ENCODE results near the gene NINL. TPM values are rescaled to one million over a fixed set of nuclear protein-coding genes. Genes with fewer than 3 reads are reported as not detected.
"Not testable (repeated sequence)": the region's sequence is repeated elsewhere in the genome, so short reads cannot be mapped to it uniquely, and the experiment has no call there.

The NINL gene
- 18.4 TPM for total RNA-seq

DNA sequence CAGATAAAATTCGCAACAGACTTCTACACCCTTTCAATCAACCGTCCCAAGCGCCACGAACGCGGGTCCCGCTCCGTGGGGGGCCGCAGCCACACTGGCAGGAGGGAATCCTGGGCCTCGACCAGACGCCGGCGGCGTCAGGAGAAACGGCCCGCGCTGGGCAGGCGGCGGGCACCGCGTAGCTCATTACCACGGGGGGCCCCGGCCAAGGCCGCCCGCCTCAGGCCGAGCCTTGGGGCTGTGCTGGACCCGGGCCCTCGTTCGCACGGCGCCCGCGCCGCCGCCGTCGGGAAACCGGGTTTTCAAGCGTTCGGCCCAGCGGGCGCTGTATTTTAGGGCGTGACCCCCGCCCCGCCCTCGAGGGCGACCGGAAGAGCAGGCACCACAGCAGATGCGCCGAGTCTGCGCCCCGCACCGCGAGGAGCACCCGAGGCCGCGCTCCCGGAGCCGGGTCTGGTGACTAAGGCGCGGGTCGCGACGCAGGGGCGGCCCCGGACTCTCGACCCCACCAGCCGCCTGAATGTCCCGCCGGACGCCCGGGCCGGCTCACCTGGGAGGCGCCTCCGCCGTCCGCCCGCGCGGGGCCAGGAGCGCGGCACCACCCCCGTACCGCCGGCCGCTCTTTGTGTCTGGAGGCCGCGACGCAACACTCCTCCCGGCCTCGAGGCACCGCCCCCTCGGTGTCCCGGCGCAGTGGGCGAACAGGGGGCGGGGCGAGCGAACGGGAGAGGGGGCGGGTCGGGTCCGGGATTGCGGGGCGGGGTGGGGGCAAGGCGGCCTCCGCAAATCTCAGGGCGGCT lies at the start of gene NINL:
NINL (minus strand) TSS at position 627 of the 800 bp plus-strand sequence. CDS start 58,944 bp downstream, outside the sequence.
- DNase-seq = peak; percentile 4

DNA sequence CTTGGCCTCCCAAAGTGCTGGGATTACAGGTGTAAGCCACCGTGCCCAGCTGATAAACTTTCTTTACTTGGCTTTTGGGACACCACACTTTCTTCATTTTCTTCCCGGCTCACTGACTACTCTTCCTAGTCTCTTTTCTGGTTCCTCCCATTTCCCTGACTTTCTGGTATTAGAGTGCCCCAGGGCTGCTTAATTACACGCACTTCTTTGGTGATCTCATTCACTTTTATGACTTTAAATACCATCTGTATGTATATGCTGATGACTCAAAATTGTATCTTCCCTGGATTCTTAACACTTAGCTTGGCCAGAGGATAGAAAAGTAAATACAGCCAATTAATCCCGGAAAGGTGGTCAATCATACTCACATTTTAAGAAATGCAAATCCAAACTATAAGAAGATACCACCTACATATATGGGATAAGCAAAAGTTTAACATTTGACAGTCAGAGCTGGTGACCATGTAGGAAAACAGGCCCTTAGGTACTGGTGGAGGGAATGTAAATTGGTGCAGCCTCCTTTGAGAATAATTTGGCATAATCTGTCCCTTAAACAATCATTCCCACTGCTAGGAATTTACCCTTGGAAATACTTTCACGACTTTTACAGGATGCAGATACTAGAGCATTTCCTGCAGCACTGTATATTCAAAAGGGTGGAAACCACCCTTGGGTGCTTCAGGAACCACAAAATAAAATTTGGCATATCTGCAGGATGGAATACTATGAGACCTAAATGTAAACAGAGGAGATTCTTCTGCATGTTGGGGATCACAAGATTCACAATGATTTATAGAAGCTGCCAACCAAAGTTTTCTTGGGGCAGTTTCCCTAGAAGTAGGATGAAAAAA lies 47.8 kb upstream of the NINL start:
- no peak for DNase-seq

DNA sequence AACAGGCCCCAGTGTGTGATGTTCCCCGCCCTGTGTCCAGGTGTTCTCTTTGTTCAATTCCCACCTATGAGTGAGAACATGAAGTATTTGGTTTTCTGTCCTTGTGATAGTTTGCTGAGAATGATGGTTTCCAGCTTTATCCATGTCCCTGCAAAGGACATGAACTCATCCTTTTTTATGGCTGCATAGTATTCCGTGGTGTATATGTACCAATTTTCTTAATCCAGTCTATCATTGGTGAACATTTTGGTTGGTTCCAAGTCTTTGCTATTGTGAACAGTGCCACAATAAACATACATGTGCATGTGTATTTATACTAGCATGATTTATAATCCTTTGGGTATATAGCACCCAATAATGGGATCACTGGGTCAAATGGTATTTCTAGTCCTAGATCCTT lies 45.3 kb upstream of the NINL start:
- not testable (repeated sequence) for DNase-seq

DNA sequence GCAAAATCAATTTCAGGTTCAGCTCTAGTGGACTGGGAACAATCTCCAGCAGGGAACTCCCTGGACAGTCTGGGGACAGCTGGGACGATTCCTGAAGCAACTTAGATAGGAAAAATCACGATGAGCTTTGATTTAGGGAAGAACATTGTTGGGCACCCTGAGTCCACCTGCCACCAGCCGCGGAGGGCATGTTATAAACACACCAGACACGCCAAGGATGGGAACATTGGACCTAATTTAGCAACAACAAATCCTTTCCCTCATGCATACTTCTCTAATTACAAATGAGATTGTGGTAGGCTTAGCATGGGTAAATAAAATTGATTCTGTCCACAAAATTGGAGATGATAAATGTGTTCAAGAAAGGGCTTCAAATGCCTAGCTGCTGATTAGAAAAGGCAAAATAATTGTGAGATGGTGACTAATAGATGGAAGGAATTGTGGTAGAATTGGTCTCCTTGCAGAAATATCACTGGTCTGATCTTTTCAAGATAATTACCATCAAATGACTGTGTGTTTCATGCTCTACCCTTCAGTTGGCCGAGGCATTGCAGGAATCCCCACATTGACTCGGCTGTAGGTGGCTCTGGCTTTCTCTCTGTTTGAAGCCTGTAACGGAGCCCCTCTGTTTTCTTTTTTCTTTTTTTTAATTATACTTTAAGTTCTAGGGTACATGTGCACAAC lies 44.6 kb upstream of the NINL start:
- no peak for DNase-seq

DNA sequence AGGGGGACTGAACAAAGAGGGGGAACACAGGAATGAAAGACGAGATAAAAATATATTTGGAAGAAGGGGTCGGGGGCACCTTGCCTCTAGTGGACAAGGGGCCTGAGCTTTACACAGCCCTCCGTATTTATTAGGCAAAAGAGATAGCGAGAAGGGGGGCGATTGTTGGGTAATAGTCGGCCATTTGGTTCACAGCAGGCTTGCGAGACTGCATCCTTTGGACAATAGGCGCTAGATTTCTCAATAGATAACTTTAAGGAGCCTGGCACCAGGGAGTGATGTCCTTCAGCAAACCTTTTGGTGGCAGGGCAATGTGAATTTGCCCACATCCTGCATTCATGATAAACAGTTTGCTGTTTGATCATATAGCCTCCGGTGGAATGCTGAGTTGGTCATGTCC lies 41.4 kb upstream of the NINL start:
- no peak for DNase-seq

DNA sequence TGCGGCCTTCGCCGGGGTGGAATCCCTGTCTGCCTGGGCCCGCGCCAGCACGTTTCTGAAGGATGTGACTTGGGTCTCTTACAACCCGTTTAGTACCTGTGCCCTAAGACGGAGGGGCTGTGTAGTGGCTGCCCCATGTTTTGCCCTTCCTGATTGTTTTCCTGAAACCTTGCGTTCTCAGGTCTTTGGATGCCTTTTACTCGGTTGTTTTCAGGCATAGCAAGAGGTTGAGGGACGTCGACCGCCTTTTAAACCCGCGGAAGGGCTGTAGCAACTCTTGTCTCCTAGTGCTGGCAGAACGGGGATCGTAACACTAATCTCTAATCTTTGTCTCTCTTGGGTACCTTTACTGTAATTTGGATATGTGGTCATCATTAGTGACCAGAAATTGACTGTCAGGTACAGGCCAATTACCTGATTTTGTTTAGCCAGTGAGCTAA lies 39.2 kb upstream of the NINL start:
- no peak for DNase-seq

DNA sequence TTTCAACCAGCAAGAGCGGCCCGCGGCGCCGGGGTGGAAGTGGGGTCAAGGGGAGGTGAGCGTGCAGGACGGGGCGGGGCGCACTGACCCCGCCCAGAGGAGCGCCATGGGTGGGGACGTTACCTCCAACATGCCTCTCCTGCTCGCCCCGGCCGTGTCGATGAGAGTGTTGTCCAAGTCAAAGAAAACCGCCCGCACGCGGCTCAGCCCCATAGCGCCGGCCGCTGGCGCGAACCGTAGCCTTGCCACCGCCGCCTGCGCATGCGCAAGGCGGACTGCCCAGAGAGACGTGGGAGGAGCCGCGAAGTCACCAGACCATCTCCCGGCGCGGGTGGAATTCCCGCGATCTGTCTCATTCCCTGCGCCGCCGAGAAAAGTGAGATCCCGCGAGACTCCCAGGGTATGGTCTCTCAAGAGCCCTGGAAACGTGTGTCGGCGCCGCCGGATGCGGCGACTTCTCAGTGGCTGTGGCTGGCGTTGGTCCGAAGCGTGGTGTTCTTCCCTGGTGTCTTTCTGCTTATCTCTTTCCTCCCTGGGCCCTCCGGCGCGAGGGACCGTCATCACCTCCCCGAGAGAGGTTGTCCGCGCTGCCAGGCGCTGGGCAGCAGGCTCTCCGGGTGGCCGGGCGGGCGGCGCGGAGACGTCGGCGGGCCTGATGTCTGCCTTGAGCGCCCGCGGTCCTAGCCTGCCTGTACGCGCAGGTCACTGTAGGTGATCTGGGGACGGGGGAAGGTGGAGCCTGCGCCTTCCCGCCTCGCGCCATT lies 38.6 kb upstream of the NINL start, which contains the start of gene NANP:
NANP (minus strand) TSS at position 279 of the 764 bp plus-strand sequence; CDS start at position 213, 66 bp downstream.
- peak; percentile 92 for DNase-seq

DNA sequence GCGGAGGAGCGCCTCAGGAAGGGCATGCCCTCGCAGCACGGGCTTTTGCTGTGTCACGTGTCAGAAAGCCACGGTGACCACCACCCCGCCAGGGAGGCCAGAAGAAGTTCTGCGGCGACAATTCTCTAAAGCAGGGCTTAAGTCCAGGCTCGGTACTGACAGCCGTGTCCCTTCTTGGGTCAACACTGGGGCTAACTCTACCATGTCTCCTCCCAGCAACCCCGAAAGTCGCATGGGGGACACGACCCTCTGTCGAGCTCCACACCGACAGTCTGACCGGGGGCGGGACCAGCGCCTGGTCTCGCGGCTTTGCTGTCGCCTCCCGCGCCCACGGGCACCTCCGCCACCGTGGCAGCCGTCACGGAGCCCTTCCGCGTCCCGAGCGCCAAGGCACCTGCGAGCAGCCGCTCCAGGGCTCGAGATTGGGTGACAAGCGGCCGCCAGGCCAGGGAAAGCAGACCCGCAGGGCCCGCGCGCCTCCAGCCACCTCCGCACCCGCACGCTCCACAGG lies 37.9 kb upstream of the NINL start:
- peak; percentile 34 for DNase-seq

DNA sequence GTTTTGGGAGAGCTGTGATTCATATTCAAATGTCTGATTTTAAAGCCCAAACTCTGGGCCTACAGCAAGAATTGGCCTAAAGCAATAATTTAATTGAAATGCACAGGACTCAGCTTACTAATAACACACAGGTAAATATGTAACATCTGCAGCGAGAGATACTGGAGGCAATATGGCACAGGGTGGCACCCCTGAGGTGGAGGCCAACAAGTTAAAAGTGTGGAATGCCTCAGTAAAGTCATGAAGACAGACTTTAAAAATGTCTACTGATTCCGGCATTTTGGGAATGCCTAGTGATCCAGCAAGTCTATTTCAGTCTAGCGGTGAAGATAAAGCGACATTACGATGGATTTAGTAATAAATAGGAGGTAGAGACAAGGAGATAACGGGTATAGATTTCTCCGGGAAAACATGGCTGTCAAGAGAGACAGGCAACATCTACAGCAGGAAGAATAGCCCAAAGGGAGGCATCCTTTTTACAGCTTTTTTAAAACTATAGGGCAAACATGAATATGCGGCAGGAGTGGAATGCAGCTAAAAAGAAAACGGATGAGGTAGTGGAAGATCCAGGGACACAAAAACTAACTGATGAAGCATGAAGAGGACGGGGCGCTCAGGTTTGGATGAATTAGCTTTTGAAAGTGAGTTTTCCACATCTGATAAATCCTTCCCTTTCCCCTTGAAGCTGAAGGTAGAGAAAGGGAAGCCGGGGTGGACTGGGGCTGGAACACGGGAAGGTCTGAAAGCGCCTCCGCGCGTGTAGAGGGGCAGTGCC lies 37.3 kb upstream of the NINL start:
- DNase-seq = no peak

DNA sequence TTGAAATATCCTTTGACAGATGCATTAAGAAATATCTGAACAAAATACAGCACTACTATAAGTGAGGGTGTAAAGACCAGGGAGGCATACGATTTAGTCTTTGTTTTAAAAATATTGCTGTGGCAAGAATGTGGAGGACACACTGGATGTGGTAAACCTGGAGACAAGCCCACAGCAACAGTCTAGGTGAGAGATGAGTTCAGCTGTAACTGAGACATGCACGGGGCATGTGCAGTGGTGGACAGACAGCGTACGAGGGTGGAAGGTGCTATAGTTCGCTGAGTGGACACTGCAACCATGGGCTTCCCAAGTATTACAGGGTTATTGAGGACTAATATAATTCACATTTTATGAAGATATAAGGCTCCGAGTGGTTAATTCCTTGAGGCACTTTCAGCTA lies 36.7 kb upstream of the NINL start:
- no peak for DNase-seq

DNA sequence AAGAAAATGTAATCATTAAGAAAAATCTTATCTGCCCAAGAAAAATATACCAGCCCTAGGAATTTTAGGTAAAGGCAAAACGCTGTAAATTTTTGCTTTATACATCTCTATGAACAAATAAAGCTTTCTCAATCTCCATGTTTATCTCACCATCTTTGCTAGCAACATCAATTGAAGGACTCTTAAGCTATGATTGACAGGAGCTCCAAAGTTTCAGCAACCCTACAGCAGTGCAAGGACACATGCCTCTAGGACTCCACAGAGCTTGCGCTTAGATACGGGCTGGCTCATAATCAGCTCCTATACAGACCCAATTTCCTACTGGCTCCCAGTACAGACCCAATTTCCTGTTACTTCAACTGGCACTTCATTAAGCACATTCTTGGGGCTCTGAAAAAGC lies 34.2 kb upstream of the NINL start:
- DNase-seq = no peak

DNA sequence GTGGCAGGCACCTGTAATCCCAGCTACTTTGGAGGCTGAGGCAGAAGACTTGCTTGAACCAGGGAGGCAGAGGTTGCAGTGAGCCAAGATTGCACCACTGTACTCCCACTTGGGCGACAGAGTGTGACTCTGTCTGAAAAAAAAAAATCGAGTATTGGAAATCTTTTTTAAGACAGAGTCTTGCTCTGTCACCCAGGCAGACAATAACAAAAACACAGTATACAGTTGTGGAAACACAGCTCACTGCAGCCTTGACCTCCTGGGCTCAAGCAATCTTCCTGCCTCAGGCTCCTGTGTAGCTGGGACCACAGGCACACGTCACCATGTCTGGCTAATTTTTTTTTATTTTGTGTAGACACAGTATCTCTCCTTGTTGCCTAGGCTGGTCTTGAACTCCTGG lies 23.4 kb upstream of the NINL start:
- no peak for DNase-seq

DNA sequence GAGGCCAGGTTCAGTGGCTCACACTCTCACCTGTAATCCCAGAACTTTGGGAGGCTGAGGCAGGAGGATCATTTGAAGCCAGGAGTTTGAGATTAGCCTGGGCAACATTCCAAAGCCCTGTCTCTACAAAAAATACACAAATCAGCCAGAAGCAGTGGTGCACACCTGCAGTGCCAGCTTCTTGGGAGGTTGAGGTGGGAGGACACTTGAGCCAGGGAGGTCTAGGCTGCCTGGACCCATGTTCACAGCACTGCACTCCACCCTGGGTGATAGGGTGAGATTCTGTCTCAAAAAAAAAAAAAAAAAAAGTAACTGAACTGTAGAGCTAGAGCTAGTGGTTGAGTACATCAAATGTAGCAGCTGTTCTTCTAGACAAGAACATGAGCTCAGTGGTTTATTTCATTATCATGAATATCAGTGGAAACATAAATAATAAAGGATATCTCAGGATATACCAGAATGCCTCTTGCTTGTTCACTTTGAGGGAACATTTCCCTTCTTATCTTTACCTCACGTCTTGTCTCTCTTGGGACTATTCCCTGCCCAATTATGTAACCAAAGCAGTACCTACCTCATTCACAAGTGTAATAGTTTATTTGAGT lies 20.9 kb upstream of the NINL start:
- no peak for DNase-seq

DNA sequence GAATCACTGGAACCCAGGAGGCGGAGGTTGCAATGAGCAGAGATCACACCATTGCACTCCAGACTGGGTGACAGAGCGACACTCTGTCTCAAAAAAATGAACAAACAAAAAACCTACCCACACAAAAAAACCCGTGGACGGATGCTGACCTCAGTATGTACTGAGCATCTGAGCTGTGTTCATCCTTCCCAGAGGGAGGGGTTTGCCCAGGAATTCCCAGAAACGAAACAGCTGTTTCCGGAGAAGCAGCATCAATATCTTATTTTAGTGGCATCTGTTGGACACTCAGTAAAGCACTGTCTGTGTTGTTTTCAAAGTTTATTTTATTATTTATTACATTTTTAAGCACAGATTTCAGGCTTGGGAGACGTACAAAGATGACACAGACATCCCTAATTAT lies 19.8 kb upstream of the NINL start:
- DNase-seq = no peak

DNA sequence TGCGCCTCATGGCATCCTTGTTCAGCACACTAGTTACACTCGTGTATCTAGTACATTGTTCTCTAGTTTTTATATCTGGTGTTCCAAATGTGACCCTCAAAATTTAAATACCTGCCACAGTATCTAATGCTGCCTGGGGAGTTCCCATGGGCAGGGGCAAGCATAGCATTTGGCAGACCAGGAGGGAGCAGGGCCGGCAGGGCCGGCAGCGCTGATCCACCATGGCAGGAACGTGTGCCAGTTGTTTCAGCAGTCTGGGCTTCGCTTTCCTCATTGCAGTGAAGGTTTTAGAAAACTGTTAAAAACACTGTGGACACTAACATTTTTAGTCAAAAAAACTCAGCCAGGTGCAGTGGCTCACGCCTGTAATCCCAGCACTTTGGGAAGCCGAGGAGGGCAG lies 19.3 kb upstream of the NINL start:
- DNase-seq = no peak

DNA sequence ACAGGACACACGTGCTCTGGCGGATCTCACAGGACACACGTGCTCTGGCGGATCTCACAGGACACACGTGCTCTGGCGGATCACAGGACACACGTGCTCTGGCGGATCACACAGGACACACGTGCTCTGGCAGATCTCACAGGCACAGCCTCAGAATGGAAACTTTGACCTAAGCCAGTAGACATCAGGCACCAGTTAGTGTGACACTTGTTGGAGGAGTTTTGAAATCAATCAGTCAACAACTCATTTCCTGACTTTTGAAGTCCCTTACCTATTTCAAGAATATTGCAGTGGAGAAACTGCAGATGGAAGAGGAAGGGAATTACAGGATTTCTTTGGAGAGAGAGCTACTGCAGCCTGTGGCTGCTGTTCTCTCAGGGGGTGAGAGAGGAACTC lies 17.6 kb upstream of the NINL start:
- DNase-seq = not testable (repeated sequence)

DNA sequence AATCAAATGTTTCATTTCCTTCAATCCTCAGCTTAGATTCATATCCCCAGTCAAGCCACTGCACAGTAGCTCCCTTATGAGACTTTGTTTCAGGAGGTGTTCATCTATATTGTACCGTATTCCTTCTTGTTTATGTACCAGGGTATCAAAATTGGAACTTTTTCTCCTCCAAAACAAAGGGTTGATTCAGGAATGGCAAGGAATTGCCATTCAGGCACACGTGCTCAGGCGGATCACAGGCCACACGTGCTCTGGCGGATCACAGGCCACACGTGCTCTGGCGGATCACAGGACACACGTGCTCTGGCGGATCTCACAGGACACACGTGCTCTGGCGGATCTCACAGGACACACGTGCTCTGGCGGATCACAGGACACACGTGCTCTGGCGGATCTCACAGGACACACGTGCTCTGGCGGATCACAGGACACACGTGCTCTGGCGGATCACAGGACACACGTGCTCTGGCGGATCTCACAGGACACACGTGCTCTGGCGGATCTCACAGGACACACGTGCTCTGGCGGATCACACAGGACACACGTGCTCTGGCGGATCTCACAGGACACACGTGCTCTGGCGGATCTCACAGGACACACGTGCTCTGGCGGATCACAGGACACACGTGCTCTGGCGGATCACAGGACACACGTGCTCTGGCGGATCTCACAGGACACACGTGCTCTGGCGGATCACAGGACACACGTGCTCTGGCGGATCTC lies 17.0 kb upstream of the NINL start:
- not testable (repeated sequence) for DNase-seq

DNA sequence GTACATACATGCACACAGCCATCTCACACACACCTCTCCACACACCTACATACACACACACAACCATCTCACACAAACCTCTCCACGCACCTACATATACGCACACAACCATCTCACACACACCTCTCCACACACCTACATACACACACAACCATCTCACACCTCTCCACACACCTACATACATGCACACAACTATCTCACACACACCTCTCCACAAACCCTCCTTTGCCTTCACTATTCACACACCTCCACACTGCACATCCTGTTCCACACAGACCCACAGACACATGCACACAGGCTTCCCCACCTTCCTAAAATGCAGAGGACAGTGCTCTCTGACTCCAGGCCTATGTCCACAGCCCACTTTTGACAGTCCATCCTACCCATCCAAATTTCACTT lies 16.3 kb upstream of the NINL start:
- no peak for DNase-seq

DNA sequence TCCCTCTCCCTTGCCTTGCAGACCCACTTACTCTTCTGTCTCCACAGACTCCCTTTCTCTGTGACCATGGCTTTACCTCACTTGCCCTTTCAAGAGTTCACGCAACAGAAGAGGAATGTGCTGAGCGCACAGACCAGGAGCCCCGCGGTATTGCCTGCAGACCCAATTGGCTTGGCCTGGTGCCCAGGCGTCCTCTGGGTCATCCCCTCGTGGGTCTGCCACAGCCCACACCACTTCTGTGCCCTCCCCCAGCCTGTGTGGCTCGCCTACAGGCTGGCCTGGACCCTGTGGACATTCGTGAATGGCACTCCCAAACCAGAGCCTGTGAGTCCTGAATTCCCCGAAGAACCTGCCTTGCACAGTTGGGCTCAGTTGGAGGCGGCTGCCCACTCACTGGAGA lies 15.3 kb upstream of the NINL start:
- DNase-seq = no peak

All from occipital lobe (tissue), 2 donors.